Measurements from ENCODE around the gene NCF2.

NCF2 gene

DNA sequence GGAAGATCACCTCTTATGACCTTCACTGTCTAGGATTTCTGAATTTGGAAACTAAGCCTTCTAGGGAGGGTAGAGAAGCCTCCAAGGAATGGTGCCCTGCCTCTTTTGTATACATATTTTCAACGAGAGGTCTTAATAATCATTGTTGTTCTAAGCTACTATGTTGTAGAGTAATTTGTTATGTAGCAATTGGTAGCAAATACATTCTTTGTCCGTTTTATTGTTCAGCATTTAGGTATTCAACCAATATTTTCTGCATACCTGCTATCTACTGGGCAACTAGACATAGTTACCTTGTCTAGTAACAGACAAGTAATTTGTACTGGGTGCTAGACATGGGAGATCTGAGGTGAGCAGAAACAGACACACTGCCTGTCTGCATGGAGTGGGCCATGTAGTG lies 20.8 kb upstream of the NCF2 start:
- DNase-seq (ENCODE audit: low spot score) = no peak

DNA sequence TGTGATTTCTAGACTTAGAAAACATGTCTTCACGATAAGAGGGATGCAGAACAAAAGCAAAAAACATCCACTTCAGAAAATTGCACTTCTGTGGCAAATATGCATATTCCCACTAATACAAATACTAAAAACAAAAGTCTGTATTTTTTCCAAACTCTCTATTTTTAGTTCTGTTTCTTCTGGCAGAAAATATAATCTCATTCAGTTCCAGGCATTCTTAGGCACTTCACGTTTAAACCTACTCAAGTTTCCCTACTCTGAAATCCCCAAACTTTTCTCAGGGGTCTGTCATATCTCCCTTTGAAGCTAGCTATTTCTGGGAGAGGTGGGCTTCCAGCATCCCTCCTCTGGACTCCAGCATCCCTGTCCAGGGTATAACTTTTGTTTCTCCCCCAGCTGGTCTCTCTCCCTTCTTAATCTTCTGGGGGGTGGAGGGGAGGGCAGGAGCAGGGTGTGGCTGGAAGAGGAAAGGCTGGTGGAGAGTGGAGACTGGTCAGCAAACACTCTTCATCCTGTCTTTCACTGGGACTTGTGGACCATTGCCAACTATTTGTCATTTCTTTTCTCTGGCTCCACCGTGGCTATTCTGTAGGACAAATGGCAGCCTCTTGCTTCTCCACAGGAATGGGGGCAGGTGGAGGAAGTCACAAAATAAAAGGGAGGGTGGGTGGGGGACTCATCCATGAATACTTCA lies 19.6 kb upstream of the NCF2 start:
- no peak for DNase-seq (ENCODE audit: low spot score)

DNA sequence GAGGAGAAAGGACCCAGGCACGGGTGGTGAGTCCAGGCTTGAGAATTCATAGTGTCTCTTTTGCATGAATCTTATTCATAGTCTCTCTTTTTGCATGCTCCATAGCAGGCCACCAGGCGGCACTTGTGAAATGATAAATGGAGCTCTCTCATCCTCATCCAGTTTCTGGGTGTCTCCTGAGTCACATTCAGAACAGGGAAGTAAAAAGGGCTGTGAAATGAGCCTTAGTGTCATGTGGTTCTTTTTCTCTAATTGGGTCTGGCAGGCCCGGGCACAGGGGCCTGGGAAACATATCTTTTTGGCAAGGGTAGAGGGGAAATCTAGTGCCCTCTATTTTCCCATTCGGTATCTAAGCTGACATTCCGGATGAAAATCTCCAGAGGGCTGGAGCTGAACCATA lies 19.1 kb upstream of the NCF2 start:
- DNase-seq (ENCODE audit: low spot score) = no peak

DNA sequence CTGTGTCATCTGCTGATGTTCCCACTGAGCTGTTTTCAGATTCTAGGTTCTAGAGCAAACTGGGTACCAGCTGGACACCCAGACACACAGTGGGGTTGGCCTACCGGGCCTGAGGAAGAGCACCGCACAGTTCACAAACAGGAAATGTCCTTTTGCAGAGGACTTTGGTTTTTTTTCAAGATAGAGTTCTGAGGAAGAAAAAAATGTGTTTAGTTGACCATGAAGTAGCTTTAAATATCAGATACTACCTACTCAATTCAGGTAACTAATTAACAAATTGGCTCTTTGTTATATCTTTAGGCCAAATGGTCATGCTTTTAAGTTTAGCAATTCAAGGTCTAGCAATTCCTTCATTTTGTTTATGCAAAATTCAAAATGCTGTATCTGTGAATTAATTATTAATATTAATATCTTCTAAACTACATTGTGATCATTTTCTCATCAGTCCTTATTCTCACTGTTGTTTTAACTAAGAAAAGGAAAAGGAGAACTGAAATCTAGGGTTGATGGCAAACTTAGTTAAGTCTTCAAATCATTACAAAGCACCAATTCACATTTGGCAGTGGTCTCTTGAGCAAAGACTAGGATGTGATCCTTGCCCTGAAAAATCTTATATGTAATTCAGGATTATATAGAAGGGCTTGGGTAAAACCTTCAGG lies 17.2 kb upstream of the NCF2 start:
- DNase-seq (ENCODE audit: low spot score) = no peak

DNA sequence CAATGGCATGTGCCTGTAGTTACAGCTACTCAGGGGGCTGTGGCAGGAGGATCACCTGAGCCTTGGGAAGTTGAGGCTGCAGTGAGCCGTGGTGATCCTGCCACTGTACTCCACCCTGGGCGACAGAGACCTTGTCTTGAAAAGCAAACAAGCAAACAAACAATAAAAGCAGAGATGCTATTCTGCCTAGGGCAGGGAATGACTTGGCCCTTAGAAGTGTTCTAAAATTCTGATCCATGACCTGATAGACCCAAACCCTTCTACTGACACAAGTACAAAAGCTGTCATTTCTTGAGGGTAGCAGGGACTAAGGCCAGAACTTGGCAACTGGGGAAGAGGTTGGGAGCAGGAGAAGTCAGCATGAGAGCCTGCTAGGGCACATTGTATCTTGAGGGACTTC lies 15.6 kb upstream of the NCF2 start:
- DNase-seq (ENCODE audit: low spot score) = no peak

DNA sequence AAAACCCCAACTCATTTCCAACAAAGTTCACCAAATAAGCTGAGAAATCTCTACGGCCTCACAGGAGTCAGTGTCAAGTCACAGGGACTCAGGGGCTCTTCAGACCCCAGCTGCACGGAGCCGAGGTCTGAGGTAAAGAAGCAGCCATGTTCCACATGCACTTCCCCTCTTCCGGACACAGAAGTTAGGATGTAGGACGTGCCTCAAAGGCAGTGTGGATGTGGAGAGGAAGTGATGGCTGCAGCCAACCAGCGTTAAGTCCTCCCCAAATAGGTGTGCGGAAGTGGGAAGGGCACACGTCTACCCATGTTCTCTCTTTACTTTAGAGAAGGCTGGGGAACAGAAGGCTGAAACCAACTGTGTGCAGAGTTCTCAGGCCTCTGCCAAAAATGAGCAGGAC lies 14.6 kb upstream of the NCF2 start:
- no peak for DNase-seq (ENCODE audit: low spot score)

DNA sequence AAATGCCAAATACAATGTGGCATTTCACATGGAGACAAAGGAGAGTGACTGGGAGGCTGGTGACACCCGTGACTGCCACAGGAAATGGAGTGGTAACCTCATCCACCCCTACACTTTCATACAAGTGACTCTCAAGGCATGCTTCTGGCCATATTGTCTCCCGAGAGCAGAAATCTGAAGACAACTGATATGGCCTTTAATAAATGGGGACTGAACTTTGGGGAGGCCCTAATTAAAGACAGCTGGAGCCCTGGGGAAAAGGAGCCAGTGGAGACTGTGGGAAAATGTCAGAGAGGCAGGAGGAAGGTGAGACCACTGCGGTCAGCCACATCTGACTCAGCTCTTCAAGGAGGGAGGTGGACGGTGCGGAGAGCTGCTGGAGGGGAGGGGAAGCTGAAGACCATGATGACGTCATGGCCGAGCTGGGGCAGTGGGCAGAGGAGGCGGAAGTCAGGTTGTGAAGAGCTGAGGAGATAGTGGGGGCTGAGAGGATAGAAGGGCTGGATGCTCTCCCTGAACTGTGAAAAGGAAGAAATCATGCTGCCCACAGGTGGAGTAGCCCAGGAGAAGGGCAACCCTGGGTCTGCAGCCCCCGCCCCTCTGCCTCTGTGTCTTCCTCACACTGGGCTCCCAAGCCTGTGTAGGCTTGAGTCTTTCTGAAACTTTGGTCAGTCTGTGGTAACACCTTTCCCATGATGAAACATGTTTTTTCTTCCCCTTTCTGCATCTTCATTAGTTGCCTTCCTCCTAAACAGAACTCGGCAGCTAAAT lies 14.0 kb upstream of the NCF2 start:
- no peak for DNase-seq (ENCODE audit: low spot score)

DNA sequence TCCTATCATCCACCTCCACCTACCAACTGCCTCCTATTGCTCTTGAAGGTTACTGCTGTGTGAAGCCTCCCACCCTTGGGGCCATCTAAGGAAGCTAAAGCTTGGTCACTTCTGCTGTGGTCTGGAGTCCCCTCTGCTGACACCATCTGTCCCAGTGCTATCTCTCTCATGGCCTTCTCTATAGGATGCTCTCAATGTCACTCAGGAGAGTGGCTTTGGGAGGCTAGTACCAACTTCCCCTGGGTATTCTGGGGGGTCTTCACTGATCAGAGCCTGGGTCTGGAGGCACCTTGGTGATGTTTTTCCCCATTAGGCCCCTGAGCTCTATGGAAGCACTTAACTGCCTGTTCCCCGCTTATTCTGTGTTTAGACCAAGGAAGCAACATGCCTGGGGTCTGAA lies 12.3 kb upstream of the NCF2 start:
- DNase-seq (ENCODE audit: low spot score) = no peak

DNA sequence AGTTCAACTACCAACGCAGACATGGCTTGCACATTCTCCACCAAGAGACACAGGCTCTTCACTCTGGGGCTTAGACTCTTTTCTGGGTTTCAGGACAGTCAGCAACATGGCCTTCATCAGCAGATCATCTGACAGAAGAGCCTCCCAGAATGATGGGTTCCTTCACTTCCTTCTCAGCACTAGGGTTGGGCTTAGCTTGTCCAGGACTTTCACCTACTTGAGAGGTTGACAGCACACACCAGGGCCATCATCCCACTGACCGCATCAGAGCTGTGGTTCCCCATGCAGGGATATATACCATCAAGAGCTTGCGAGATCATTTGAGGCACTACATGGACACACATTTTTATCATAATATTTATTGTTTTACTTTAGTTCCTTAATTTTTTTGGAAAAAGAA lies 10.4 kb upstream of the NCF2 start:
- DNase-seq (ENCODE audit: low spot score) = no peak

DNA sequence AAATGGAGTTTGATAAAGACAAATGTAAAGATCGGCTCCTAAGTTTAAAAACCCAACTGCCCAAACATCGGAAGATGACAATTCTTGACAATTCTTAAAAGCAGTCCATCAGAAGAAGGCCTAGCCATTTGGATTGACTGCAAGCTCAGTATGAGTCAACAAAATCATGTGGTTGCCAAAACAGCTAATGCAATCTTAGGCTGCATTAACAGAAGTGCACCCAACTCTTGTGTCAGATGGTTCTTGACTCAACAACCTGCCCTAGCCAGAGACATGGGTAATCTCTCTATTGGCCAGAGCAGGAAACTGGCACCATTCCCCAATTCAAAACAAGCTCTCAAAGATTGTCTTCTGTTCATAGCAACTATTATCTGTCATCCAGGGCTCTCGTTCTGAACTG lies 9.9 kb upstream of the NCF2 start:
- DNase-seq (ENCODE audit: low spot score) = no peak

DNA sequence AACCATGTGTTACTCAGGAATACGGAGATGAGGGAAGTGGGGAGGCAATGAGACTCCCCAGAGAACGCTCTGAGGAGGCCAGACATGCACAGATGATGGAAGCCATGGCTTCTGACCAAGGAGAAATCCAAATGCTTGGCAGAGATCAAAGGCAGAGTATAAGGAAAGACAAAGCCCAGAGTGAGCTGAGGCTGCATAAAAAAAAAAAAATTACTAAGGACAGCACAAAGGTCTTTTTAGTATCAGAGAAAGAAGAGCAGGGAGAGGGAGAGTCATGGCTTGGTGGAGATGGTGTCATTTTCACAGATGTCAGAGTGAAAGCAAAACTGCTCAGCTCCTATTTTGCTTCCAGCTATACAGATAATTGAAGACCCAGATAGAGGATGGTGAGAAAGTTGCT lies 8.1 kb upstream of the NCF2 start:
- no peak for DNase-seq (ENCODE audit: low spot score)

DNA sequence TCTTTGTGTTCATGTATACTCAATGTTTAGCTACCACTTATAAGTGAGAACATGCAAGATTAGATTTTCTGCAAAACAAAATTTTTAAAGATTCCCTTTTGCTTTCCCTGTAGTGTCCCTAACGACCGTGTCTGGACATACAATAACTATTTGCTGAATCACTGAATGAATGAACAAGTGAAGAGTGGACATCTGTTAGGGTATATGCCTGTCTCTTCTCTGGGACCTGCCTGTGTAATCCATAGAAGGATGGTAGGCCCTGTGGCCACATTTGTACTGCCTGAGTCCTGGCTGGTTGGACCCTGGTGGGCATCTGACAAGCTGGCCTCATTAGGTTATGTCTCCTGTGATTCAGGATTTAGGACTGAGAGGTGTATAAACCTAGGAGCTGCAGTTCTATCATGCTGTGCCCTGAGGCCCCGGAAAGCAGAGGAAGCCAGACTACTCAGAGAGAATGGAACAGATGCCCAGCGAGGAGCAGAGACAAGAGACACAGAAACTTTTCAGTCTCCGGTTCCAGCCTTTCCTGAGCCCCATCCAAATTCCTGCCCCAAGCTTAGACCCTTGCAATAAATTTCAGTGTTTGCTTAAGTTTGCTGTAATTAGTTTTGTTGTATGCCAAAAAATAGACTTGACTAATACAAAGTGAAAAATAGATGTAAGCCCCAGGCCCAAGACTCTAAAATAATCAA lies 7.5 kb upstream of the NCF2 start:
- DNase-seq (ENCODE audit: low spot score) = no peak

DNA sequence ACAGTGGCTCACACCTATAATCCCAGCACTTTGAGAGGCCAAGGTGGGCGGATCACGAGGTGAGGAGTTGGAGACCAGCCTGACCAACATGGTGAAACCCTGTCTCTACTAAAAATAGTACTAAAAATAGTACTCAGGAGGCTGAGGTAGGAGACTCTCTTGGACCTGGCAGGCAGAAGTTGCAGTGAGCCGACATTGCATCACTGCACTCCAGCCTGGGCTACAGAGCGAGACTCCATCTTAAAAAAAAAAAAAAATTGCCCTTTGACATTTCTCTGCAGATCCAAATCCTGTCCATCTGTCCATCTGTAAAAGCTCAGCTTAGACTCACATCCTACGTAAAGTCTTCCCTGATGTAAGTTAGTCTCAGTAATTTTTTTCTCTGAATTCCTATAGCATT lies 6.2 kb upstream of the NCF2 start:
- no peak for DNase-seq (ENCODE audit: low spot score)

DNA sequence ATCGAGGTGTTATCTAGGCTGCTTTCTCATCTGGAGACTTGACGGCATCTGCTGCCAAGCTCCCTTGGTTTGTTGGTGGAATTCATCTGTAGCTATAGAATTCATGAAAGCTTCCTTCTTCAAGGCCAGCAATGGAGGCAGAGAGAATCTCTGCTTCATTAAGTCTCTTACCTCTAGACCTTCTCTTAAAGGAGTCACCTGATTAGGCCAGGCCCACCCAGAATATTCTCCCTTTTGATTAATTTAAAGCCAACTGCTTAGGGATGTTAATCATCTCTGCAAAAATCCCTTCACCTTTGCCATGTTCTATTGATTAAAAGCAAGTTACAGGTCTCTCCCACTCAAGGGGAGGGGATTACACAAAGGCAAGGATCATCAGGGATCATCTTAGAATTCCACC lies 5.3 kb upstream of the NCF2 start:
- DNase-seq (ENCODE audit: low spot score) = no peak

DNA sequence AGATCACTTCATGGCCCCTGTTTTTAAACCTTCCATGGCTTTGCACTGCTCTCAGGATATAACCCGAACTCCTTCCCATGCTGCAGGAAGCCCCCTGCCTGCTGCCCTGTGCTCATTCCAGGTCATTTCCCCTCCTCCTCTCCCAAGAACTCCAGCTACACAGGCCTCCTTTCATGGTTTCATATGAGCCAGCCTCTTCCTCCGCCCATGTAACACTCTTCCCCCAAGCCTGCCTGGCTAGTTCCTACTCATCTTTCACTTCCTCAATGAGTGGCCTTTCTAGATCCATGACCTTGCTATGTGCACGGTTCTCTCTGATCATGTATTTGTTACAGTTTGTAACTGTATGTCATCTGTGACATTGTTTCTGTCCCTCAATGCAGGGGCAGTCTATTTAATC lies 3.1 kb upstream of the NCF2 start:
- DNase-seq (ENCODE audit: low spot score) = no peak

DNA sequence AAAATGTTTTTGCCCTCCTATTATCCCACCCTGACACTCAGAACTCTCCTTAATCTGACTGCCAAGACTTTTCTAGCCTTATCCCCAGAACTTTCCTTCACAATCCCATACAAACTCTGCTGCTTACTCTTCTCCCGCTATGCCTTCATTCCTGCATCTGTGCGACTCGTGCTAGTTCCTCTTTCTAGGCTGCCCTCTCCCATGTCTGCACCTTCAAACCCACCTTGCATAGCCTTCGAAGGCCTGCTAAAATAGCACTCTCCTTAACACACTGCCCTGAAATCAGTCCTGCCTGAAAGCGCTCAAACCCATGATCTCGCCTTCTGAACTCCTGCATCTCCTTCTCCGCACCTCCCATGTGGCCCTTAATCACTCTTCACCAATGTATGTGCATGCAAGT lies 2.5 kb upstream of the NCF2 start:
- no peak for DNase-seq (ENCODE audit: low spot score)

DNA sequence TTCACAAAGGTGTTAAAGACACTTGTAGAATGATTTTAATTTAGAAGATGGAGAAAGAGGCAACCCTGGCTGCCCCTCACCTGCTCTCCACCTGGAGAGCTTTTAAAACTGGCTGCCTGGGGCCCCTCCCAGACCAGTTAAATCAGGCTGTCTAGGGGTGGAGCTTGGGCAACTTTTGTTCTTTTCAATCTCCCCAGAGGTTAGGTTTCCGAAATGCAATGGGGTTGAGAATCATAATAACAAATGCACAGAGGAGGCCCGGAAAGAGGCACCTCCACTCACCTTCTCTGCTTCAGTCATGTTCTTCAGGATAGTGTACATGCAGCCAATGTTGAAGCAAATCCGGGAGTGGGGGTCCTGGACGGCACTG lies 400 bp downstream of the NCF2 start:
- no peak for DNase-seq (ENCODE audit: low spot score)

DNA sequence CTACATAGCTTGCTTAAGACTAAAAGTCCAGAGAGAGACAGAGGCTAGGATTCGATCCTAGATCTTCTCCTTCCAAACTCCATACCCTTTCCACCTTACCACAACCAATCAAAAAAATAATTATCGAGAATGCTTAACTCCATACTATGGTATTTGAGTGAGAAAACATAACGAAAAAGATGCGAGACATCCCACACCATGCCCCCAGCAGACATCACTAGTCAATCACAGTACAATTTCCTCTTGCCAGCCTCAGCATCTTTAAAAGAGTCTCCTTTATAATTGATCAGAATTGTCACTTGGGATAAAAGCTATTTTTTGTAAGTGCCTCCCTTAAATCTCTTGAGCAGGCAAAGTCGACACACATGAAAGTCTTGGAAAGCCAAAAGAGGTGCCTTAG lies 875 bp downstream of the NCF2 start:
- no peak for DNase-seq (ENCODE audit: low spot score)

DNA sequence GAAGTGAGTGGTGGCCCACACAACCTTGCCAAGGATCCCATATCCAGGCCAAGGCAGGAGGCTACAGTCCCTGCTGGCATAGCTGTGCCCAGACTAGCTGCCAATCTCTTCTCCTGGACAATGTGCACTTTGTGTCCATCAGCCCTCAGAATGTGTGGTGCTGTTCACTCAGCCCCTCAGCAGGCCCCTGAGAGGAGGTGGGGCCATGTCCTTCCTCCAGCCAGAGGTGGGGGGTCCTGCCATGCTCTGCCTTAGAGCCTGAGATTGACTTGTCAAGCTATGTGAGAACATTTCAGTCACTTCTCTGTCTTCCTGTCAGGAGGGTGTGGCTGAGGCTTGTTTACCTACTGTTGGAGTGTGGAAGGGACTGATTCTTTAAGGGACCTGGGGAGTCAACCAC lies 1.4 kb downstream of the NCF2 start:
- no peak for DNase-seq (ENCODE audit: low spot score)

DNA sequence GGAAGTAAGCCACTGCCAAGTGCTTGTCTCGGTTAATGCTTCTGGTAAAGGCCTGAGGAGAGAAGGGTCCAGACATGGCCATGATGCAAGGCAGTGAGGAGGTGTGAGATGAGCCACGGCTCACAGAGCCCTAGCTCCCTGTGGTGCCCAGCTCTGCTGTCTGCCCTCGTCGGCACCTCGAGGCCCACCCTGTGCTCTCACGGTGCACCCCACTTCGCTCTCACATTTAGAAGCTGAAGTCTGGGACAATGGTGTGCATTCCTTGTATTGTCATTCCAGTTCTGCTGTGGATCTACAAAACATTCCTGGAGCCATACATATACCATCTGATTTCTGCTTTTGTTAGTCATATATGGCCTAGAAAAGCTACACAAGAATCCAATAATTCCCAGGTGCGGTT lies 3.3 kb downstream of the NCF2 start:
- no peak for DNase-seq (ENCODE audit: low spot score)

DNA sequence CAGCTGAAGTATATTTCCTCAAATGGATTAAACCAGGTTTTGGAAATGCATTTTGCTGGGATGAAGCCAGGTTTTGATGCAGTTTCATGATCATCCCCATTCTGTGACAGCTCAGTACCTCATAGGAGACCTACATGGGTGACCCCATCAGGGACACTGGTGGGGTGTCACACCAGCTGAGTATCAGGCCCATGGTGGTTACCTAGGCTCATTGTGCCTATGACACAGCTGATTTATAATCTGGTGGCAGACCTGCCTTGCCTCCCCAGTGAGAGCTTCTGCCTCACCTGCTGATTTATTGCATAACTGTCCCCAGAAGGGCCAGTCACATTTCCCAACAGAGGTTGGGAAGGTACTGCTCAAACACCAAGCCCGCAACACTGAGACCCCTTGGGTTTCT lies 3.8 kb downstream of the NCF2 start:
- no peak for DNase-seq (ENCODE audit: low spot score)

DNA sequence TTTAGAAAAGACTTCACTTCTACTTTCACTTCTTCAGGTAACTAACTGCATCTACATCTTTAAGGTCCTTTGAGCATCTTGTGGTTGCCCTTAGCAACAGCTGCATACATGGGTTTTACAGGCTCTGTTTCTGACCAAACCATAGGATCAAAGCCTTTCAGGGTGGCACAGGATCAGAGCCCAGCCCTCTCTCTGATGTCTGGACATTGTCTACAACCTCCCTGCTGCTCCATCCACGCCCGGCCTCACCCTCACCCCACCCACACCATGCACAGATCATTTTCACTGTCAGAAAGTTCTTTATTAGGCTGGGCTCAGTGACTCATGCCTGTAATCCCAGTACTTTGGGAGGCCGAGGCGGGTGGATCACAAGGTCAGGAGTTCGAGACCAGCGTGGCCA lies 5.2 kb downstream of the NCF2 start:
- no peak for DNase-seq (ENCODE audit: low spot score)

DNA sequence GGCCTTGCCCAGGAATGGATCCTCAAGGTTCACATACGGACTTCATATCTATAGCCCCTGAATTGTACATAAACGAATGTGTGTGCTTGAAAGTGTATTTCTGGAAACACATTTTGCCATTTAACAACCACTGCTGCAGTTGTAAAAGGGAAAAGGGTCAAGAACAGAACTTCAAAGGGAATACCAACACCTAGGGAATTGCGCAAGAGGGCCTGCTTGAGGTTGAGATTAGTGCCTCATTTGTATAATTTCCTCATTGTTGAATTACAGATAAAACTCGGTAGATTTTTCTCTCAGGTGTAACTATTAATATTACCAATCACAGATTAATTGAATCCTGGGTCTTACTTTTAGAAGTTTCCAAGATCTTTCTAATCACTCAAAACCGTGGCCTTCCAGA lies 6.1 kb downstream of the NCF2 start:
- DNase-seq (ENCODE audit: low spot score) = no peak

Data from iPS-NIHi11 (cell line).